Skeletal muscle cell (primary cell): ENCODE results near the gene SRL.
A peak's percentile ranks its signal among the peaks of the same experiment; 100 is the strongest.
"Not testable (repeated sequence)": the region's sequence is repeated elsewhere in the genome, so short reads cannot be mapped to it uniquely, and the experiment has no call there.

Experiments
- DNase-seq: peaks from one replicate; pipeline ENCODE4 v3.0.0-alpha.2; 2010; ENCODE audit warnings: low read depth
- H3K4me3 ChIP-seq: 2 replicates; pipeline ENCODE4 v1.5.1; 2011; ENCODE audit warnings: low read depth, mild to moderate bottlenecking, control low read depth, low read length, moderate library complexity

SRL gene

GRCh38 chr16:4180511-4180910 is 61.4 kb downstream of the SRL start:
- H3K4me3 ChIP-seq, result no peak overlapping the region
- no peak for DNase-seq

- no peak overlapping the region for H3K4me3 ChIP-seq
- no peak for DNase-seq
Measured at GRCh38 chr16:4179763-4180260, 62.1 kb downstream of the SRL start.

DNA sequence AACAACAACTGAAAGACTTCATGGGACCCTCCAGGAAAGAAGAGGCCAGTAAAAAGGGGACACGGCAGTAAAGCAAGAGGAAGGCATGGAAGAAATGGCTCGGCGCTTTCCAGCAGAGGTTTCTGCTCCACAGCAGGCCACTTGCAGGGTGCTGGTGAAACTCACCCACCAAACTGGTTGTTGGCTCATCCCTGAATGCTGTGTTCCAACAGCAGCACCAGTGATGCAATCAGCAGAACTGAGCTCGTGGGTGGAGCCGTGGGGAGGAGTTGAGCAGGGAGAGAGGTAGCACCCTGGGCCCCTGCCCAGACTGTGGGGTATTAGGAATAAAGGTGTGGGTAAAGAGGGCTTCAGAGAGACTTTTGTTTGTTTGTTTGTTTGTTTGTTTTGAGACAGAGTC is 62.9 kb downstream of the SRL start:
- no peak for DNase-seq
- no peak overlapping the region for H3K4me3 ChIP-seq

- H3K4me3 ChIP-seq, result no peak overlapping the region
- DNase-seq, result no peak
Measured at GRCh38 chr16:4178468-4179010, 63.3 kb downstream of the SRL start.

DNA sequence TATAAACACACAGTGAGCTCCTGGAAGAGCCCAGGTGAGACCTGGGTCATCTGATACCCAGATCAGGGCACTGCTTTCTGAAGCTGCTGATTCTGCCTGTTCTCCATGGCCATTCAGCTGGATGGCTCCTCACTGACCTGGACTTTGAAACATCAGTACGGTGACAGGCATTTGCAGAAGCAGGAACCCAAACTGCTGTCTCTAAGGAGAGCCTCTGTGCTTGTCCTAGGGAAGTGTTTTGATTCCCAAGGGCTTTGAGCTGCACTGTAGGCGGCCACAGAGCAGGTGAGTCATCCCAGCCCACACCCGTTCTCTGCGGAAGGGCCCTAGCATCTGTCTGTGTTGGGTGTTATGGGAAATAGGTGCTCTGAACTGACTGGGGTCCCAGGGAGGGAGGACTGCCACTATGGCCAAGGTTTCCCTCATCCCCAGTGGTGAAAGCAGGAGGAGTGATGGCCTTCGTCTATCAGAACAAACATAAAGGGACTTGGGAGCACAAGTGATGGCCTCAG is 64.9 kb downstream of the SRL start:
- no peak overlapping the region for H3K4me3 ChIP-seq
- no peak for DNase-seq

- DNase-seq, result no peak
- no peak overlapping the region for H3K4me3 ChIP-seq
Measured at GRCh38 chr16:4175849-4176248, 66.0 kb downstream of the SRL start.

GRCh38 chr16:4172070-4172469 is 69.8 kb downstream of the SRL start:
- no peak overlapping the region for H3K4me3 ChIP-seq
- DNase-seq, result no peak

DNA sequence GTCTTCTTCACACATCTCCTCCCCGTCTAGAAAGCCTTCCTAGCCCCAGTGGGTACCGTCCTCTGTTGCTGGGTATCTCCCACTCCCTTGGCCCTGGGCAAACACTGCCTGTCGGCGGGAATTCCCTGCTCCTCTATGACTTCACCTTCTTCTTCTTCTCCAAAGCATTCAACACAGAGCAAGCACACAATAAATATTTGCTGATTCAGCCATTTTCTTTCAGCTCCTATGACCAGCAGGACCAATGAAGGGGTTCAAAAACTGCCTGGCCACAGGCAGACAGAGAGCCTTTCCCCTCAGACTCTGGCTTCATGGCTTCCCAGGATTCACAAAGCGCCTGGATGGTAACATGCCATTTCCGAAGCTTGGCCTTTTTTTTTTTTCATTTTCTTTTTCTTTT is 72.5 kb downstream of the SRL start:
- H3K4me3 ChIP-seq, result no peak overlapping the region
- no peak for DNase-seq

DNA sequence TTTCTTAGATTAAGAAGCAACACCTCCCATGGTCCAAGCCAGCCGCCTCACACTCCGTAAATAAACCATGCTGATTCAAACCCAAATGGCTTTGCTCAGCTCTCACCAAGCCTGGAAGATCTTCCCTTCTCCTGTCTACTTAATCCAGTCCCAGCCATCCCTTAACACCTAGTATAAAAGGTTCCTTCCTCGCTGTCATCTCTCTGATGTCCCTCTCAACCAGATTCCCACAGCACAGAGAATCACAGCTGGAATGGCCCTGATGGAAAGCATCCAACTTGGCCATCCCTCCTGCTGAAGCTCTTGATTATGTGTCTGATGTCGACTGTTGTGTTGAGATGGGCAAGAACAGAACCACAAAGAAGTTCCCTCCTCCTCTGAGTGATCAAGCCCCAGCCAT is 75.1 kb downstream of the SRL start:
- DNase-seq, result no peak
- H3K4me3 ChIP-seq, result no peak overlapping the region

- no peak overlapping the region for H3K4me3 ChIP-seq
- no peak for DNase-seq
Measured at GRCh38 chr16:4160658-4161430, 81.0 kb downstream of the SRL start.

DNA sequence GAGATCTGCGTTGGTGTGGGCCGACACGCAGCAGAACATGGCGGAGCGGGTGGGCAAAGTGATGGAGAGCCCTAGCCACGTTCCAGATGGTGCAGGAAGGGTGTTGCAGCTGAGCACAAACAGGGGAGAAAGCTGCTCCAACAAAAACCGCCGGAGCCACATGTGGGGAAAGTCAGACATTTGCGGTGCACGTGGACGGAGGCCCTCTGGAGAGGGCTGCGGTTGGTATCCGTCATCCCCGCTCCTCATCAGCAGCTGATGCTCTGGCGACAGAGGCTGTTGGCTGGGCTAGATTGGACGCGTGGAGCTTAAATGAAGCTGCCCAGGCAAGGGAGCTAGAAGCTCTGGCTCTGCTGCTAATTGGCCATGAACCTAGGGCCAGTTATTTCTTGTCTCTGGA is 82.2 kb downstream of the SRL start:
- no peak overlapping the region for H3K4me3 ChIP-seq
- no peak for DNase-seq

- H3K4me3 ChIP-seq, result no peak overlapping the region
- no peak for DNase-seq
Measured at GRCh38 chr16:4158143-4159093, 83.5 kb downstream of the SRL start.

DNA sequence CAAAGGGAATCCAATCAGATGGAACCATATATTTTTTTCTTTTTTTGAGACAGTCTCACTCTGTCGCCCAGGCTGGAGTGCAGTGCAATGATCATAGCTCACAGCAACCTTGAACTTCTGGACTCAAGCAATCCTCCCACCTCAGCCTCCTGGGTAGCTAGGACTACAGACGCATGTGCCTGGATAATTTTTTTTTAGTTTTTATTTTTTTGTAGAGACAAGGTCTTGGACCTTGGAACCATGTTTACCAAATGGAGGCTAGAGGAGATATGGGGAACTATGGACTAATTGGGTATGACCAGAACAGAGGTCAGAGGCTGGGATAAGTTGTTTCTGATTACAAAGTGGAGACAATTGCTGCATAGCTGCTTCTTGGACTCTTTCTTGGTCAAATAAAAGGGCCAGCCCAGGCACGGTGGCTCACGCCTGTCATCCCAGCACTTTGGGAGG is 84.5 kb downstream of the SRL start:
- no peak overlapping the region for H3K4me3 ChIP-seq
- no peak for DNase-seq

GRCh38 chr16:4156503-4156902 is 85.4 kb downstream of the SRL start:
- not testable (repeated sequence) for H3K4me3 ChIP-seq, DNase-seq

DNA sequence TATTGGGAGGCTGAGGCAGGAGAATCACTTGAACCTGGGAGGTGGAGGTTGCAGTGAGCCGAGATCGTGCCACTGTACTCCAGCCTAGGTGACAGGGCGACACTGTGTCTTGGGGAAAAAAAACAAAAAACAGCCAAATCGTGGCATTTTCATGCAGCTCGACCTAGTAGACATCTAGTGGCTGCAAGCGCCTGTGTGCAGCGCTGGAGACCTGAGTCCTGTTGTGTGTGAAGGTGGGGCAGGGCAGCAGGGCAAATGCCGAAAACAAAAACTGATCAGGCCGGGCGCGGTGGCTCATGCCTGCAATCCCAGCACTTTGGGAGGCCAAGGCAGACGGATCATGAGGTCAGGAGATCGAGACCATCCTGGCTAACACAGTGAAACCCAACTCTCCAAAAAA is 88.5 kb downstream of the SRL start:
- DNase-seq, H3K4me3 ChIP-seq: not testable (repeated sequence)

DNA sequence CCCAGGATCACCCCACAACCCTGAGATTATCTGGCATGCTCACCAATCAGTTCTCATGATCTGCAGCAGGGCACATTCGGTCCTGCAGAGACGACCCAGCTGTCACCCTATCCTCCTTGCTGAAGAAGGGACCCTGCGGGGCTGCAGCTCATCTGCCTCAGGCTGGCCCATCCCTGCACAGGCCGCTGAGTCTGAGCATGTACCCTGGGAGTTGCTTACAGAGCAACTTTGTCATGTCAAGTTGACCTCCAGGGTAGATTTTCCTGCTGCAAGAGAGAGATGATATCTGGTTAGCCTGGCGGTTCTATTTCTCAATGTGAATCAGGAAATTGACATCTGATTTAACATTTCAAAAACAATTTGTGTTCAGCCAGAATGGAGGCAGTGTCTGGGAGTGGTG is 89.6 kb downstream of the SRL start:
- no peak for DNase-seq
- H3K4me3 ChIP-seq, result no peak overlapping the region

DNA sequence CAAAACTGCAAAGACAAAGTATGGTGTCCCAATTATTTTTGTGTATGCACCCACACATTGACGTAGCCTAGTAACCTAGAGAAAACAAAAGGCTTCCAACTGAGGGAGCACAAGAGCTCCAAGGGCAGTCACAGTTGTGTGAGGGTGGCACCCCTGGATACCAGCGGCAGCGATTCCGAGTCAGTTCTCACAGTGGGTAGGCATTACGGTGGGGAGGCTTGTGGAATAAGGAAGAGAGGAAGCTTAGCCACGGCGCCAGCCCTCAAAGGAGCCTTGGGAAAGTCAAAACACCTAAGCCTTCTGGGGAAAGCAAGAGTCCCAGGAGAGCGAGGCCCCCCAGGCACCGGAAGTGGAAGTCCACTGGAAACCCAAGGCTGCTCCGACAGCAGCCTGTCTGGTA is 94.6 kb downstream of the SRL start:
- no peak for DNase-seq
- H3K4me3 ChIP-seq, result no peak overlapping the region

- DNase-seq, result no peak
Measured at GRCh38 chr16:4142268-4142667, 99.6 kb downstream of the SRL start.

GRCh38 chr16:4141604-4142003 is 100.3 kb downstream of the SRL start:
- no peak overlapping the region for H3K4me3 ChIP-seq

More at GRCh38 chr16:4142268-4142667, 99.6 kb downstream of the SRL start:
- H3K4me3 ChIP-seq, result no peak overlapping the region

GRCh38 chr16:4140652-4141051 is 101.2 kb downstream of the SRL start:
- no peak overlapping the region for H3K4me3 ChIP-seq
- DNase-seq, result peak; percentile 27

More at GRCh38 chr16:4141604-4142003, 100.3 kb downstream of the SRL start:
- DNase-seq, result no peak
